Epithelial cell of proximal tubule (primary cell): ENCODE results near the gene CDH20. TPM values are rescaled to one million over a fixed set of nuclear protein-coding genes. Genes with fewer than 3 reads are reported as not detected.

Source experiments
- DNase-seq: peaks from one replicate; pipeline ENCODE4 v3.0.0-alpha.2; 2011; ENCODE audit warnings: low read depth
- H3K4me3 ChIP-seq: 2 replicates; pipeline ENCODE4 v1.5.1; 2011; ENCODE audit warnings: low read depth, mild to moderate bottlenecking, low read length
- total RNA-seq: library from RNA; depleted of rRNA; stranded (reverse); fragments of >200 nt; gene quantifications from 2 replicates; pipeline ENCODE4 v1.2.3, GENCODE V29; 2015
- TF ChIP-seq, protein P1 (sequence below): conservative IDR thresholded peaks from 2 replicates; pipeline ENCODE4 v1.5.1; 2012; ENCODE audit warnings: low read depth, mild to moderate bottlenecking, low read length

Gene CDH20
- total RNA-seq, 1 donor from 2014 or later, result not detected

- TF ChIP-seq, protein P1, sequence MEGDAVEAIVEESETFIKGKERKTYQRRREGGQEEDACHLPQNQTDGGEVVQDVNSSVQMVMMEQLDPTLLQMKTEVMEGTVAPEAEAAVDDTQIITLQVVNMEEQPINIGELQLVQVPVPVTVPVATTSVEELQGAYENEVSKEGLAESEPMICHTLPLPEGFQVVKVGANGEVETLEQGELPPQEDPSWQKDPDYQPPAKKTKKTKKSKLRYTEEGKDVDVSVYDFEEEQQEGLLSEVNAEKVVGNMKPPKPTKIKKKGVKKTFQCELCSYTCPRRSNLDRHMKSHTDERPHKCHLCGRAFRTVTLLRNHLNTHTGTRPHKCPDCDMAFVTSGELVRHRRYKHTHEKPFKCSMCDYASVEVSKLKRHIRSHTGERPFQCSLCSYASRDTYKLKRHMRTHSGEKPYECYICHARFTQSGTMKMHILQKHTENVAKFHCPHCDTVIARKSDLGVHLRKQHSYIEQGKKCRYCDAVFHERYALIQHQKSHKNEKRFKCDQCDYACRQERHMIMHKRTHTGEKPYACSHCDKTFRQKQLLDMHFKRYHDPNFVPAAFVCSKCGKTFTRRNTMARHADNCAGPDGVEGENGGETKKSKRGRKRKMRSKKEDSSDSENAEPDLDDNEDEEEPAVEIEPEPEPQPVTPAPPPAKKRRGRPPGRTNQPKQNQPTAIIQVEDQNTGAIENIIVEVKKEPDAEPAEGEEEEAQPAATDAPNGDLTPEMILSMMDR, result no peak
- no peak for DNase-seq
- H3K4me3 ChIP-seq, result no peak overlapping the region
These were observed 688 bp downstream of the CDH20 start for GRCh38 chr18:61333746-61334490.

DNA sequence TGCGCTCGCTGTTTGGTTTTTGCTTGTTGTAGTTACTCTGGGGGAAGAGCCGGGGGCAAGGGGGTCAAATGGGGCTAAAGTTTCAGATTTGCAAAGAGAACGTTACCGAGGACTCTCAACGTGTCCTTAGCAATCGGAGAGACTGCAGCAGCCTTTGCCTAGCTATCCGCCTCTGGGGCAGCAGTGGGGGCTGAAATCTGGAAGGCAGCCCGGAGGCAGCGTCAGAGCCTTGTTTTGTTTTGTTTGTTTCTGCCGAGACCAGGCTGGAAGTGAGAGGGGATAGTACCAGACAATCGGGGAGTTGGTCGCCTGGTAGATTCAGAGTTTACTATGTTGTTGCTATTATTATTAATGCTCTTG lies 1.2 kb downstream of the CDH20 start:
- H3K4me3 ChIP-seq, result no peak overlapping the region
- DNase-seq, result no peak
- TF ChIP-seq, protein P1, result no peak

DNA sequence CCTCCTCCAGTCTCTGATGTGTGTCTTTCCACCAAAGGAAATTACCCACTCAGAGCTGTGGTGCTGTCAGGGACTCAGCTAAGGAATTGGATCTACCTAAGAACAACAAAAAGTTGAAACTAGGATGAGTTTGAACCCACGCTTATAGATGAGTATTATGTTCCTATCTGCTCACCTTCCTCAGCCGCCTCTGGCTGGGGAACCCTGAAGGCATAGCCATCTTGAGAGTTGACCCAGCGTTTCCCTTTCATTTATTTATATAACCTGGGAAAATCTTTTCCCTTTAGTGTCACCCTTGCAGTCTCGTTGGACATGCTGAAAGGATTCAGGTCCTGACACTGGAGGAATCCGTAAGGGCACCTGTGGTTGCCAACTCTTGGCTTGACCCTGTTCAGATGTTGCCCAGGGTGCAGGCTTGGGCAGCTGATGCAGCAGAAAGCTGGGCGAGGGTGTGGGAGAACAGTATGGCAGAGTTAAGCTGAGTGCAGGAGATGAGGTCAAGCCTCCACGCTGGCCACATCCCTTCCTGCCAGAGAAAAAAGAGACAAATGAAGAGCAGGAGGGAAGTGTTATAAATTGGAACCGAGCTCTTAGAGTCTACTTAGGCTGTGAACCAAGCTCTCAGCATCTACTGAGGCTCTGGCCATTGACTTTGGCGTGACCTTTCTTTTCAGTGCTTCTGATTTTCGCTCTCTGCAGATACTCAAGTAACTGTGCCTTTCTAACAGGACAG lies 1.9 kb downstream of the CDH20 start:
- TF ChIP-seq, protein P1, result no peak
- DNase-seq, result no peak
- H3K4me3 ChIP-seq, result no peak overlapping the region

DNA sequence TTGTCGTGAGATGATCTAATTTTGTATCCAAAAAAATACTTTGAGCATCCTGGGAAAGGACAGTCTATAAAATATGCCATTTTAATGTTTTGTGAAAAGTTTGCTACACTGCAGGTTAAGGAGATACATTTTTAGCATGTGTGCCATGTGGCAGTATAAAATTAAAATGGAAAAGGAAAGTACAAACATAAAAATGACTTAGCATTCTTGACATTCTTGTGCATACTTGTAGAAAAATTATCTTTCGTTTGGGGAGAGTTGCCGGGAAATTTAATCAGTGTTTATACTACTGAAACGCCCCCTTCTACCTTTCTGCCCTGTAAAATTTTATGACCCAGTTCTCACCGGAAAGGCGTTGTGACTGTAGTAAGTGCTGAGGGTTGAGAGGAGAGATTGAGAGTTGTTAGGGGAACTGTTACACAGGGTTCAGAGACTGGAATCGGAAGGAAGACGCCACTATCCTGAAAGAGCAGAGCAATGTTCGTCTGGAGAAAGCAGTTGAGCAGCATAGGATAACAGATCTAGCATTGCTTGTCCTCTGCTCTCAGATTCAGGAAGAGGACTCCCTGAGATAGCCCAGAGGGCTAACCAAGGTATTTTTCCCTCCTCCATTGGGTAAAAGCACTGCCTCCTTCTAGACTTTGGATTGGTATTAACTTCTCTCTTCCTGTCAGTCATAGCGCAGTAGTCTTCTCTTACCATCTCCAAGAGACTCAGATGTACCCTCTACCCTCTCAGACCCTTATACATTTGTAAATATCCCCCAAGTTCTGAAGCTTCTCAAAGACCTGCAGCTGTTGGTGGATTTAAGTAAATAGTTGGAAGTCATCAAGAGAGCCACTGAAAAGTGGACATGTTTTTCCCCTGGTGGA lies 2.7 kb downstream of the CDH20 start:
- DNase-seq, result no peak
- H3K4me3 ChIP-seq, result no peak overlapping the region
- TF ChIP-seq, protein P1, result no peak

DNA sequence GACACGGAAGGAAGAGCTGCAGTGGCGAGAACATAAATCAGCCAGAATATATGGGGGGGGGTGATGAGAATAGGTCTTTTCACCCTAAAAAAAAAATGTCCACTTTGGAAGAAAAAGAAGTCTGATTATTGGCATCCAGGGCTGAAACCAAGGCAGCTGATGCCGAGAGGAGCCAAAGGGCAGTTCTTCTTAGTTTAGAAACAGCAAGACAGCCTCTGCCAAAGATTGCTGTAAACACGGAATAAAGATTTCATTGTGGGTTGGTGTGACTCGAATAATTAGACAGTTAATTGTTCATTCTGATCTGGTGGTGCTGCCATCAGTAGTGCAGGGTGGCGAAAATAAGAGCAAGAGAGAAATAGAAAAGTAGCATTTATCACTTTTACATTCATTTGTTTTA lies 3.5 kb downstream of the CDH20 start:
- no peak overlapping the region for H3K4me3 ChIP-seq
- TF ChIP-seq, protein P1, result no peak
- DNase-seq, result no peak

DNA sequence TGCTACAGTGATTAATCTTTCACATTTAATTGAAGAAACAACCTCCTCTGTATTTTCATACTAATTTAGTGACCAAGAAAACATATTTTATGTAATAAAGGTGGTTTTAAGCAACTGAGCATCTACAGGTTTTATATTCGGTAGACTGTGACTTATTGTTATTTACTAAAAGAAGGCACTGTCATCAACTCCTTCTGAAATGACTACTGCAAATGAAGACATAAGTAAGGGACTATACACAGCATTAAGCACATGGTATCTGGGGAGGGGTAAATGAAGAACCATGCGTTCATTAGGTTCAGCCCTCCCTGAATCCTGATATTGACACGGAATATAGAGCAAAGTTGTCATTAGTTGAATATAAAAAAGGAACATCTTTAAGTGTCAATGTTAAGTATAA lies 4.3 kb downstream of the CDH20 start:
- TF ChIP-seq, protein P1, result no peak
- H3K4me3 ChIP-seq, result no peak overlapping the region
- no peak for DNase-seq
